Posterior cingulate gyrus (tissue), 11 donors: ENCODE results near the gene KCNK4.

Experiments used
- DNase-seq, 10 donors: peaks; one replicate each; pipeline versions ENCODE4 v3.0.0 to v3.0.0-alpha.2; 2020 to 2021; ENCODE audit warnings: mixed read lengths in 3 of 10
- intact Hi-C: fragments of 100-400 bp; cut with DNase I; formaldehyde crosslinking; loops from one replicate; pipeline ENCODE4 v1.15.1; 2023

Gene KCNK4

GRCh38 chr11:64252003-64252872, 38.9 kb upstream of the KCNK4 start:
- no peak for DNase-seq
- intact Hi-C loops, result loop anchor here (5.0 kb wide), 1 partner anchor 50 kb away; the partner anchor contains the start of gene CATSPERZ

GRCh38 chr11:64253043-64253442, 38.1 kb upstream of the KCNK4 start:
- intact Hi-C loops, result loop anchor here (5.0 kb wide), 1 partner anchor 49 kb away; the partner anchor contains the start of gene CATSPERZ
- no peak for DNase-seq

GRCh38 chr11:64253481-64253880, 37.6 kb upstream of the KCNK4 start:
- DNase-seq, result peak in 4 of 10 donors; percentile 48 to 89 (median 66)
- intact Hi-C loops, result loop anchor here (5.0 kb wide), 1 partner anchor 49 kb away; the partner anchor contains the start of gene CATSPERZ

- intact Hi-C loops, result loop anchor here (5.0 kb wide), 1 partner anchor 48 kb away; the partner anchor contains the start of gene CATSPERZ
- DNase-seq, result no peak
Measured at GRCh38 chr11:64254326-64254725, 36.8 kb upstream of the KCNK4 start.

GRCh38 chr11:64255135-64256128, 35.7 kb upstream of the KCNK4 start:
- no peak for DNase-seq
- intact Hi-C loops, result no loop called here

GRCh38 chr11:64256300-64256699, 34.8 kb upstream of the KCNK4 start:
- intact Hi-C loops, result no loop called here
- no peak for DNase-seq

- intact Hi-C loops, result no loop called here
- DNase-seq, result no peak
Measured at GRCh38 chr11:64258356-64258755, 32.7 kb upstream of the KCNK4 start.

GRCh38 chr11:64258946-64259532, 32.1 kb upstream of the KCNK4 start:
- intact Hi-C loops, result no loop called here
- DNase-seq, result no peak

GRCh38 chr11:64259533-64260067, 31.5 kb upstream of the KCNK4 start:
- DNase-seq, result no peak

GRCh38 chr11:64260147-64260708, 30.9 kb upstream of the KCNK4 start:
- intact Hi-C loops, result no loop called here
- DNase-seq, result no peak

More at GRCh38 chr11:64259533-64260067, 31.5 kb upstream of the KCNK4 start:
- intact Hi-C loops, result no loop called here

GRCh38 chr11:64261556-64262080, 29.5 kb upstream of the KCNK4 start:
- intact Hi-C loops, result no loop called here
- no peak for DNase-seq

GRCh38 chr11:64262271-64263002, 28.7 kb upstream of the KCNK4 start:
- no peak for DNase-seq
- intact Hi-C loops, result no loop called here

GRCh38 chr11:64263021-64263946, 27.8 kb upstream of the KCNK4 start:
- DNase-seq, result no peak

GRCh38 chr11:64263947-64264317, 27.2 kb upstream of the KCNK4 start:
- no peak for DNase-seq
- intact Hi-C loops, result no loop called here

More at GRCh38 chr11:64263021-64263946, 27.8 kb upstream of the KCNK4 start:
- intact Hi-C loops, result no loop called here

GRCh38 chr11:64264371-64264852, 26.7 kb upstream of the KCNK4 start:
- DNase-seq, result no peak
- intact Hi-C loops, result no loop called here

- DNase-seq, result no peak
- intact Hi-C loops, result no loop called here
Measured at GRCh38 chr11:64265176-64266160, 25.6 kb upstream of the KCNK4 start.
